ENCODE data around the gene DRC7.

DNA sequence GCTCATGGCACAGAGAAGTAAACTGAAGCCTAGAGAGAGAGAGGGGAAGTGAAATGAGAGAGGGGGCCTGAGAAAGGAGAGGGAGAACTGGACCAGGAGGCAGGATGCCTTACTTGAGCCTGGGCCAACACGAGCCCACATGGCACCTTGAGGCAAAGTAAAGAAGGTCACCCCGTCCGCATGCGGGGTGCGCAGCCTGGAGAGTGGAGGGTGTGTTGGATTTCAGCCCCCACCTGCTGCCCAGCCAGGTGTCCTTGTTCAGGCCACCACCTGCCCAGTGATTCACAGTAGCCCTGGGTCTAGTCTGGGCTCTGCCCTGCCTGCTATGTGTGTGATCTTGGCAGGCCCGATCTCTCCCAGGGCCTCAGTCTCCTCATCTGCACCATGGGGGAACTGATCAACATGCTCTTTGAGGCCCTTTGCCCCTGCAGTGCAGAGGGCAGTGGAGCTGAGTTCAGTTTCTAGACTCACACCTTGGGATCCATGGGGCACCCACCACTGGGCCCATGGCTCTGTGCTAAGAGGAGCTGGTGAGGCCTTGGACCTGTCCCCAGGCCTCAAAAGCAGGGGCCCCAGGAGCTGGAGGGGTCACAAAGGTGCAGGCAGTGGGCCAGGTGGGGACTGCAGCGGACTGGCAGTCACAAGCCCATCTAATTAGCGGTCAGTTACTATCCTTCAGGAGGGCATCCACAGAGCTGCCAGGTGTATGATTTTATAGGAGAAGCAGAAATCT, 9.8 kb upstream of the DRC7 start:
- TF ChIP-seq, protein P1, sequence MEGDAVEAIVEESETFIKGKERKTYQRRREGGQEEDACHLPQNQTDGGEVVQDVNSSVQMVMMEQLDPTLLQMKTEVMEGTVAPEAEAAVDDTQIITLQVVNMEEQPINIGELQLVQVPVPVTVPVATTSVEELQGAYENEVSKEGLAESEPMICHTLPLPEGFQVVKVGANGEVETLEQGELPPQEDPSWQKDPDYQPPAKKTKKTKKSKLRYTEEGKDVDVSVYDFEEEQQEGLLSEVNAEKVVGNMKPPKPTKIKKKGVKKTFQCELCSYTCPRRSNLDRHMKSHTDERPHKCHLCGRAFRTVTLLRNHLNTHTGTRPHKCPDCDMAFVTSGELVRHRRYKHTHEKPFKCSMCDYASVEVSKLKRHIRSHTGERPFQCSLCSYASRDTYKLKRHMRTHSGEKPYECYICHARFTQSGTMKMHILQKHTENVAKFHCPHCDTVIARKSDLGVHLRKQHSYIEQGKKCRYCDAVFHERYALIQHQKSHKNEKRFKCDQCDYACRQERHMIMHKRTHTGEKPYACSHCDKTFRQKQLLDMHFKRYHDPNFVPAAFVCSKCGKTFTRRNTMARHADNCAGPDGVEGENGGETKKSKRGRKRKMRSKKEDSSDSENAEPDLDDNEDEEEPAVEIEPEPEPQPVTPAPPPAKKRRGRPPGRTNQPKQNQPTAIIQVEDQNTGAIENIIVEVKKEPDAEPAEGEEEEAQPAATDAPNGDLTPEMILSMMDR (IDR thresholded peaks at IDR 0.05 in 8 of 11, conservative IDR thresholded peaks at IDR 0.05 in 3 of 11), result no peak
- TF ChIP-seq POLR2A (IDR thresholded peaks at IDR 0.05), result no peak

All from spleen (tissue), 7 donors.